ENCODE results near the gene CHERP.
"Not testable (repeated sequence)": the region's sequence is repeated elsewhere in the genome, so short reads cannot be mapped to it uniquely, and the experiment has no call there.

The CHERP gene

DNA sequence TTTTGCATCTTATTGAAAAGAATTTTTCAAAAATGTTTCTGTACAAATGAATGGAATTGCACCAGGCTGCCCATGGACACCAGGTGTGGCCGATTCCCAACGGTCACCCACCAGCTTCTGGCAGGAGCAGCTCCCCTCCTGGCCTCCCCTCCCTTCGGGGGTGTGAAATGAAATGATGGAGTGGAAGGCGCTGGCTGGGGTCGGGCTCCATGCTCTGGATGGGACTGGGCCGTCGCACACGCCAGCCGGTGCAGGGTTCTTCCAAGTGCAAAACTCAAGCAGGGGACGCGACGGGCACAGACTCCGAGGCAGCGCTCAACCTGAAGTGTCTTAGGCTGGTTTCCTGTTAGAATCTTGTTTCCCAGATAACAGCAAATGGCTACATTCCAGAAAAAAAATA lies 24.2 kb downstream of the CHERP start:
- DNase-seq: no peak

DNA sequence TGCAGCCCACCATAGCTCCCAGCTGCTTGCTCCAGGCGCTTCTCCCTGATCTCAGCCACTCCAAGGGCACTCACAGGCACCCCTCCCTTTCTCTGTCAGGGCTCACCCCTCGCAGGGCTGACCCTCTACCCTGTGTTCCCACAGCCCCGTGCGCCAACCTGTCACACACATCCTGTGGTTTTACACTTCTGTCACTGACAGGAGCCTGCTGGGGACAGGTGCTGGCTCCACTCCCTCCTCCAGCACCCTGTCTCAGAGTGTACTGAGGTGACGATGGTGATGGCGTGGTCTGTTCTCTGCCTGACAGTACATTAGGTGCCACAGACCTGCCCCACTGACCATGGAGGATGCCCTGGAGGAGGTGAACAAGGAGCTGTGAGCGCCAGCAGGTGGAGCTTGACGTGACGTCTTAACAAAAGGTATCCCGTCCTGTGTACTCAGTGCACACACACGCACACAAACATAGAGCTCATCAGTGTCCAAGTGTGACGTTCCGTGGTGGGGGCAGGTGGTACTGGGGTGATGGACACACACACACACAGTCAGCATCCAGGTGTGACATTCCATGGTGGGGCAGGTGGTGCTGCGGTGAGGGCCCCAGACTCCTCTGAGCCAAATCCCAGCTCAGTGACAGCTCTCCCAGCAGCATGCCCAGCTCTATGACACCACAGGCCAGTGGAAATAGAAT lies 25.2 kb downstream of the CHERP start:
- no peak for DNase-seq

- DNase-seq: no peak
Measured at GRCh38 chr19:16516381-16516780, 25.9 kb downstream of the CHERP start.

DNA sequence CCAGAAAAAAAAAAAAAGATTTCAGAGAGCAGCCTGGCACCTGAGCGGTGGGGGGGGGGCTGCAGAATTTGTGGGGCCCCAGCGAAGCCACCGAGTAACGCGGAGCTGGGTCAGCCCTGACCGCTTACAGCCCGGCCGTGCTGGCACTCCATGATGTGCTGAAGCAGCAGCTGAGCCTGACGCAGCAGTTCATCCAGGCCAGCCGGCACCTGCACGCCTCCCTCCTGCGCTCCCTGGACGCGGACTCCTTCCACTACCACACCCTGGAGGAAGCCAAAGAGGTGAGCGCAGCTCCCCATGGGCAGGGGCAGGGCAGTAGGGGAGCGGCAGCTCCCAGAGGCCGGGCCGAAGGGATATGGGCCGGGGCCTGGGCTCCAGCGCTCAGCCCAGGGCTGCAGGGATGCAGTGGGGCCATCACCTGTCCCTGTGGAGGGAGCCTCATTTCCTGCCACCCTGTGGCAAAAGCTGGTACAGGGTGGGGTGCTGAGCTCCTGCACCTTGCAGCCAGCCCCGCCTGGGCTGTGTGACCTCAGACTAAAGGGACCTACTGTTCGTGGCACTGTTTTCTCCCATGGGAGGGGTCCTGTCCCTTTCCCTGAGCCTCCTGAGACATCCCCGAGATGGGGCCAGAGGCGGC lies 27.7 kb downstream of the CHERP start:
- DNase-seq: no peak

DNA sequence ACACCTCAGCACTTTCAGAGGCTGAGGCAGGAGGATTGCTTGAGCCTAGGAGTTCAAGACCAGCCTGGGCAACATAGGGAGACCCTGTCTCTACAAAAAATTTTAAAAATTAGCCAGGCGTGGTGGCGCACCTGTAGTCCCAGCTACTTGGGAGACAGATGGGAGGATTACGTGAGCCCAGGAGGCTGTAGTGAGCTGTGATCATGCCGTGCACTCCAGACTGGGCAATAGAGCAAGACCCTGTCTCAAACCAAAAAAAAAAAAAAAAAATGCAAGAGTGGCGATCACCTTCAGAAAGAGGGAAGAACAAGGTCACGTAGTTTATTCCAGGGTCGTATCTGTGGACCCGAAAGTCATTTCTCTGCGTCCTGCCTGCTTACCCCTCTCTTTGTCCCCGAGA lies 29.6 kb downstream of the CHERP start:
- not testable (repeated sequence) for DNase-seq

- no peak for DNase-seq
Measured at GRCh38 chr19:16509141-16510061, 32.8 kb downstream of the CHERP start.

DNA sequence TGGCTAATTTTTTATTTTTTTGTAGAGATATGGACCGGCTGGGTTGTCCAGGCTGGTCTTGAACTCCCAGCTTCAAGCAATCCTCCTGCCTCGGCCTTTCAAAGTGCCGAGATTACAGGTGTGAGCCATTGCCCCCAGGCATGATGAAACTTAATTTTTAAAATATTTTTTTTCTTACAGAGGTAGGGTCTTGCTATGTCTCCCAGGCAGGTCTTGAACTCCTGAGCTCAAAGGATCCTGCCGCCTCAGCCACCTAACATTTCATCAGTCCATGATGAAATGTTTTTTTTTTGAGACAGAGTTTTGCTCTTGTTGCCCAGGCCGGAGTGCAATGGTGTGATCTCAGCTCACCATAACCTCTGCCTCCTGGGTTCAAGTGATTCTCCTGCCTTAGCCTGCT lies 33.7 kb downstream of the CHERP start:
- no peak for DNase-seq

GRCh38 chr19:16506961-16507360 lies 35.3 kb downstream of the CHERP start:
- DNase-seq: no peak

DNA sequence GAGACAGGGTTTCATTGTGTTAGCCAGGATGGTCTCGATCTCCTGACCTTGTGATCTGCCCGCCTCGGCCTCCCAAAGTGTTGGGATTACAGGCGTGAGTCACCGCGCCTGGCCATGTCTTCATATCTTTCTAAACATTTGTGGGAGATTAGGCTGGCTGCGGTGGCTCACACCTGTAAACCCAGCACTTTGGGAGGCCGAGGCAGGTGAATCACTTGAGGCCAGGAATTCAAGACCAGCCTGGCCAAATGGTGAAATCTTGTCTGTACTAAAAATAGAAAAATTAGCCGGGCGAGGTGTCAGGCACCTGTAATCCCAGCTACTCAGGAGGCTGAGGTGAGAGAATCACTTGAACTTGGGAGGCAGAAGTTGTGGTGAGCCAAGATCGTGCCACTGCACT lies 36.1 kb downstream of the CHERP start:
- DNase-seq: not testable (repeated sequence)

GRCh38 chr19:16504271-16504670 lies 38.0 kb downstream of the CHERP start:
- DNase-seq: no peak

DNA sequence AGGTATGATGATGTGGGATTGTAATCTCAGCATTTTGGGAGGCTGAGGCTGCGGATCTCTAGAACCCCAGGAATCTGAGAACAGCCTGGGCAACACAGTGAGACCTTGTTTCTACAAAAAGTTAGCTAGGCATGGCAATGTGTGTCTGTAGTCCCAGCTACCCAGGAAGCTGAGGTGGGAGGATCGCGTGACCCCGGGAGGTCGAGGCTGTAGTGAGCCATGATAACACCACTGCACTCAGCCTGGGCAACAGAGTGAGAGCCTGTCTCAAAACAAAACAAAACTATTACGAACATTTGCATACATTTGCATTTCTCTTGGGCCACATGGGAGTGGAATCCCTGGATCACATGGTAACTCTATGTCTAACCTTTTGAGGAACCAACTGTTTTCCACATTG lies 44.4 kb downstream of the CHERP start:
- no peak for DNase-seq

DNA sequence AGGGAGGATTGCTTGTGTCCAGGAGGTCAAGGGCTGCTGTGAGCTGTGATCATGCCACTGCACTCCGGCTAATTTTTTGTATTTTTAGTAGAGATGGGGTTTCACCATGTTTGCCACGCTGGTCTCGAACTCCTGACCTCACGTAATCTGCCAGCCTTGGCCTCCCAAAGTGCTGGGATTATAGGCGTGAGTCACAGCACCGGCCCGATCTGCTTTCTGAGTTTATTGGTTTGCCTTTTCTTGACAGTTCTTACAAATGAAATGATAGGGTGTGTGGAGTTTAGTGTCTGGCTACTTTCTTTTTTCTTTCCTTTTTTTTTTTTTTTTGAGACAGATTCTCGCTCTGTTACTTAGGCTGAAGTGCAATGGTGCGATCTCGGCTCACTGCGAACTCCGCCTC lies 45.2 kb downstream of the CHERP start:
- DNase-seq: no peak

GRCh38 chr19:16496613-16496983 lies 45.6 kb downstream of the CHERP start:
- no peak for DNase-seq

- peak; percentile 81 to 98 for DNase-seq
Measured at GRCh38 chr19:16495982-16496612, 46.1 kb downstream of the CHERP start, which contains the start of the genes C19orf44 and CALR3. C19orf44 (plus strand) TSS chr19:16496394; CDS start chr19:16500793, 4,399 bp downstream. CALR3 (minus strand) TSS chr19:16496167; CDS start chr19:16496129, 38 bp downstream.

DNA sequence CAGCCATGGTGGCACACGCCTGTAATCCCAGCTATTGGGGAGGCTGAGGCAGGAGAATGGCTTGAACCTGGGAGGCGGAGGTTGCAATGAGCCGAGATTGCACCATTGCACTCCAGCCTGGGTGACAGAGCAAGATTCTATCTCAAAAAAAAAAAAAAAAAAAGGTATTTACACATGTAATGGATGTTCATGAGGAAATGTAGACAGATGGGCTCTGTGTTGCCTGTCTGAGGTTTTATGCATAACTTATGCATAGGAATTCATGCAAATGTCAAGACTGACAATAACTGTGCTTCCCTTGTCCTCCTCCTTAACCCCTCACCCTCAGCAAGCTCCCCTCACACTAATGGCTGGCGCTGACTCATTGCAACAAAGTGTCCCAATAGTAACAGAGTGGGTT lies 55.8 kb downstream of the CHERP start:
- DNase-seq: not testable (repeated sequence)

DNA sequence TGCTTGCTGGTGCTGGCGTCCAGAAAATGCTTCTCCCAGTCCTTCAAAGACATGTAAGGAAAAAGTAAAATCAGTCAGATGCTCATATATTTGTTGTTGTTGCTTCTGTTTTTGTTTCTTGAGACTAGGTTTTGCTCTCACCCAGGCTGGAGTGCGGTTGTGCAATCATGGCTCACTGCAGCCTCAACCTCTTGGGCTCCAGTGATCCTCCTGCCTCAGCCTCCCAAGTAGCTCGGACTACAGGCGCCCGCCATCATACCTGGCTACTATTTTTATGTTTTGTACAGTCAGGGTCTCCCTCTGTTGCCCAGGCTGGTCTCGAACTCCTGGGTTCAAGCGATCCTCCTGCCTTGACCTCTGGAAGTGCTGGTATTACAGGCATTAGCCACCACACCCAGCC lies 59.5 kb downstream of the CHERP start:
- DNase-seq: no peak

- DNase-seq: no peak
Measured at GRCh38 chr19:16477311-16477710, 64.9 kb downstream of the CHERP start.

DNA sequence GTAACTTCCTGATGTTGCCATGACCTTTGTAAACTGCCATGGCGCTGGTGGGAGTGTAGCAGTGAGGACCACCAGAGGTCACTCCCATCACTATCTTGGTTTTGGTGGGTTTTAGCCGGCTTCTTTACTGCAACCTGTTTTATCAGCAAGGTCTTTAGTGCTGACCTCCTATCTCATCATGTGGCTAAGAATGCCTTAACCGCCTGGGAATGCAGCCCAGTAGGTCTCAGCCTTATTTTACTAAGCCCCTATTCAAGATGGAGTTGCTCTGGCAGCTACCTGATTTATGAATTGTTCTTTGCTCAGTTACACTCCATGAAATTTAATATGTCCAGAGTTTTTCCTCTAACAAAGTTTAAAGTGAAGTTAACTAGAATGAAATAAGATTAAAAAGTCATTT lies 65.8 kb downstream of the CHERP start:
- DNase-seq: no peak

DNA sequence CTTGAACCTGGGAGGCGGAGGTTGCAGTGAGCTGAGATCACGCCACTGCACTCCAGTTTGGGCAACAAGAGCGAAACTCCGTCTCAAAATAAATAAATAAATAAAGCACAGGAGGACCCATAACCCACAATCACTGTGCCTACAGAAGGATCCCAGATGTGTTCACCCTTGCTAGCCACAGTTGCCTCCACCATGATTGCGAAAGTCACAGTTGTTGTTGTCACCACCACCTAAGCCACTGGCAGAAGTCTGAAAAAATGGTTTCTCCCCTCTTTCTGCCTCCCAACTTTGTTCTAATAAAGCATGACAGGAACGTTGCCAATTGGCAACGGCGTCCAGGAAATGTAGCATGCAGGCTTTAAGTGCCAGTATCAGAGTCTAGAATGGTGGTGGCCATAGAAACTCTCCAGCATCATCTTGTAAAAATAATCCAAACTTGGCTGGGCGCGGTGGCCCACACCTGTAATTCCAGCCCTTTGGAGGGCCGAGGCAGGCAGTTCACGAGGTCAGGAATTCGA lies 68.3 kb downstream of the CHERP start:
- DNase-seq: no peak

DNA sequence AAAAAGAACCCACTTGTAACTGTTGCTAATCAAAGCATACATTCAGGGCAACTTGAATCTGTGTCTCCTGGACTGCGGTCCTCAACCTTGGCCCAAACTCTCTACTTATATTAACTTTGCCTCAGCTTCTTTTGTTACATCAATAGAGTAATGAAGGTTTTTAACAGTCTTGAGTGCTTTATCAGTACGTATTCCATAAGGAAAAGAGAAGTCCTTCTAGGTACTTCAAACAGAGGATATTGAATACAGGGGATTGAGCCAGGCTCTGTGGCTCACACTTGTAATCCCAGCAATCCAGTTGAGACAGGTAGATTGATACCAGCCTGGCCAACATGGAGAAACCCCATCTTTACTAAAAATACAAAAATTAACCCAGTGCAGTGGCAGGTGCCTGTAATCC lies 69.2 kb downstream of the CHERP start:
- no peak for DNase-seq

- not testable (repeated sequence) for DNase-seq
Measured at GRCh38 chr19:16472559-16472899, 69.7 kb downstream of the CHERP start.

GRCh38 chr19:16470911-16471811 lies 71.1 kb downstream of the CHERP start:
- DNase-seq: no peak
